ENCODE data around the gene CHI3L1. TPM values are rescaled to one million over a fixed set of nuclear protein-coding genes. Genes with fewer than 3 reads are reported as not detected.
A peak's percentile ranks its signal among the peaks of the same experiment; 100 is the strongest.
"Not testable (repeated sequence)": the region's sequence is repeated elsewhere in the genome, so short reads cannot be mapped to it uniquely, and the experiment has no call there.

Gene CHI3L1
- total RNA-seq: 1 to 10 TPM; 5.4 to 8.2 TPM

GRCh38 chr1:203186446-203187303 is at the start of gene CHI3L1:
Gene CHI3L1, minus strand, starts transcription at chr1:203186704. Its CDS starts 81 bp downstream, at chr1:203186623.
- intact Hi-C loops (cut with DNase I): no loop called here

DNA sequence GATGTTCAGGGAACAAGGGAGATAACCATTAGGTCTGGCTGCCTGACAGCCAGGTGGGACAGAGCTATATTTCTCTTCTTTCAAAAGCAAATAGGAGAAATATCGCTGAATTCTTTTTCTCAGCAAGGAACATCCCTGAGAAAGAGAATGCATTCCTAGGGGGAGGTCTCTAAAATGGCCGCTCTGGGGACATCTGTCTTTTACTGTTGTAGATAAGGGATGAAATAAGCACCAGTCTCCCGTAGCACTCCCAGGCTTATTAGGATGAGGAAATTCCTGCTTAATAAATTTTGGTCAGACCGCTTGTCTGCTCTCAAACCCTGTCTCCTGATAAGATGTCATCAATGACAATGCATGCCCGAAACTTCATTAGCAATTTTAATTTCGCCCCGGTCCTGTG is 48.4 kb upstream of the CHI3L1 start:
- not testable (repeated sequence) for H3K27me3 ChIP-seq; H3K9me3 ChIP-seq; H3K27ac ChIP-seq; H3K4me3 ChIP-seq; ATAC-seq; H3K4me1 ChIP-seq; DNase-seq; H3K36me3 ChIP-seq (replicated peaks in 1 of 2; ENCODE audit: insufficient read depth in 1 of 2, low read depth in 2 of 2)
- intact Hi-C loops (cut with DNase I): loop anchor here (10.0 kb wide), 1 partner anchor 470 kb away; no protein-coding TSS in a partner anchor
- 92 to 93% methylated on average over 7 of the region's 7 CpGs for WGBS, 2 donors

More at GRCh38 chr1:203186446-203187303, at the start of gene CHI3L1:
- Histone ChIP-seq H3K4me3 (no peak within 1 kb of the TSS), H3K9me3 (no peaks in the 10 kb centered on the region), H3K27ac (peak within 1 kb of the TSS in 3 of 4 donors; percentile 51 to 72 (median 54)), H3K4me1 (peaks cover 14% of the 10 kb centered on the region), H3K27me3 (no peaks in the 10 kb centered on the region), H3K36me3 (replicated peaks in 1 of 2; ENCODE audit: insufficient read depth in 1 of 2, low read depth in 2 of 2) (no peaks in the 10 kb centered on the region)
- DNase-seq (peak in 3 of 4 donors; percentile 46 to 48 (median 48)), ATAC-seq (peak; percentile 71)
- 25 to 30% methylated on average over 14 of the region's 14 CpGs for WGBS, 2 donors
- no peak for TF ChIP-seq CTCF (IDR thresholded peaks at IDR 0.05)
- TF ChIP-seq POLR2A (IDR thresholded peaks at IDR 0.05): no peak

DNA sequence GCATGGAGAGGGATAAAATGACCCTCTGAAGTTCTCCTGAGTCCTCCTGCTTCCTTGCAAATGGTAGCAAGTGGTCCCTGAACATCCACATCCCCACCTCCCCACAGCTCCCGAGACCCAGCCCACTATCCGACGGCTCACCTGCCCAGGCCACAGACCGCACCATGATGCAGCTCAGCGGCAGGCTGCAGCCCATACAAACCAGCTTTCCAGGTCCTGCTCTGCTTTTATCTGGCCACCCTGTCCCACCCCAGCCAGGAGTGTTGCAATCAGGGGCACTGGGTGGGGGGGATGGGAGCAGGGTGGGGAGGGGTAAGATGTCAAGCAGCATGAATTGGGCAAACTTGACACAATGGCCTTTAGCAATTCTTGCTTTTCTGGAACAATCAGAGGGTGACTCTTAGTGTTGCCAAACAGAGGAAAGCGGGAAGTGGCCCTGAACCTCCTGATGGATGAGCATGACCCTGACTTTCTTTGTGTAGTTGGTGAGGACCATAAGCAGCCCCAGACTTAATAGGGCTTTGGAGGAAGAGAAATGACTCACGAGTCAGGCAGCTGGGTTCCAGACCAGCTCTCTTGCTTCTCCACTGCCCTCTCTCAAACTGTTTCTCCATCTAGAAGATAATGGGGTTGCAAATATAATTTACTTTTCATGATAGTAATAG is 43.1 kb upstream of the CHI3L1 start, which contains the start of gene CHIT1:
TSS of gene CHIT1 (minus strand) at position 203 of the 665 bp plus-strand sequence. CDS start at position 166, 37 bp downstream.
- H3K36me3 ChIP-seq (replicated peaks in 1 of 2; ENCODE audit: insufficient read depth in 1 of 2, low read depth in 2 of 2): no peaks in the 10 kb centered on the region
- TF ChIP-seq CTCF (IDR thresholded peaks at IDR 0.05): no peak
- no peak for TF ChIP-seq POLR2A (IDR thresholded peaks at IDR 0.05)
- whole genome bisulfite sequencing, 2 donors: 88 to 93% methylated on average over 6 to 7 of the region's 7 CpGs
- H3K4me1 ChIP-seq: no peaks in the 10 kb centered on the region
- ATAC-seq (no peak), DNase-seq (no peak)
- intact Hi-C loops (cut with DNase I): loop anchor here (10.0 kb wide), 1 partner anchor 475 kb away; no protein-coding TSS in a partner anchor
- H3K9me3 ChIP-seq: no peaks in the 10 kb centered on the region
- H3K4me3 ChIP-seq: no peak within 1 kb of the TSS
- no peaks in the 10 kb centered on the region for H3K27me3 ChIP-seq
- H3K27ac ChIP-seq: no peak within 1 kb of the TSS

DNA sequence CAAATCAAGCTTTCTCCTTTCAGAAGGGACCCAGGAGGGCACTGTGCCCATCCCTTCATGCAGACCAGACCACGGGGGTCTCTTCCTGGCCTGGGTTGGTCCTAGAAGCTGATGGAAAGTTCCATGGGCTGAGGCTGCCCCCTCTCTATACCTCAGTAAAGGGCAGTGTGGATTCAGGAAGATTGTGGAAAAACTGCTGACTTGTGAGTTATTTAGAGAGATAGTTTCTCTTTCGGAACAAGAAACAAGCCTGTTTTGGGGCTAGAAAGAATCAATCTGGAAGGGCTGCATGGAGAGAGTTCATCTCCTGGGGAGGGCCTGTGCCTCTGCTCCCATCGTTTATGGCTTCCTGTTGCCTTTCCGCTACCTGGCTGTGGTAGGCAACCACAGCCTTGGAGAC is 42.2 kb upstream of the CHI3L1 start:
- no peak overlapping the region for H3K4me3 ChIP-seq
- no peaks in the 10 kb centered on the region for H3K36me3 ChIP-seq (replicated peaks in 1 of 2; ENCODE audit: insufficient read depth in 1 of 2, low read depth in 2 of 2)
- 70 to 78% methylated on average over 4 of the region's 4 CpGs for WGBS, 2 donors
- H3K27me3 ChIP-seq: no peaks in the 10 kb centered on the region
- ATAC-seq: no peak
- intact Hi-C loops (cut with DNase I): no loop called here
- DNase-seq: no peak
- H3K4me1 ChIP-seq: no peaks in the 10 kb centered on the region
- TF ChIP-seq POLR2A (IDR thresholded peaks at IDR 0.05): no peak
- no peak for TF ChIP-seq CTCF (IDR thresholded peaks at IDR 0.05)
- H3K9me3 ChIP-seq: no peaks in the 10 kb centered on the region
- H3K27ac ChIP-seq: no peak overlapping the region

- Histone ChIP-seq H3K27ac (no peak overlapping the region), H3K36me3 (replicated peaks in 1 of 2; ENCODE audit: insufficient read depth in 1 of 2, low read depth in 2 of 2) (no peaks in the 10 kb centered on the region), H3K4me3 (no peak overlapping the region), H3K27me3 (no peaks in the 10 kb centered on the region), H3K9me3 (no peaks in the 10 kb centered on the region), H3K4me1 (no peaks in the 10 kb centered on the region)
- WGBS, 2 donors: 75 to 80% methylated on average over 9 of the region's 9 CpGs
- DNase-seq (no peak), ATAC-seq (no peak)
- intact Hi-C loops (cut with DNase I): no loop called here
- no peak for TF ChIP-seq POLR2A (IDR thresholded peaks at IDR 0.05)
- no peak for TF ChIP-seq CTCF (IDR thresholded peaks at IDR 0.05)
These were observed 41.0 kb upstream of the CHI3L1 start for GRCh38 chr1:203227371-203228083.
